H1 (cell line): ENCODE results near the gene RGS3. TPM values are rescaled to one million over a fixed set of nuclear protein-coding genes. Genes with fewer than 3 reads are reported as not detected.

Experiments used
- ATF2 ChIP-seq: IDR thresholded peaks from 2 replicates; pipeline ENCODE4 v1.6.1; 2012; ENCODE audit warnings: low read length, inconsistent platforms
- CHD1 ChIP-seq: IDR thresholded peaks from 2 replicates; pipeline ENCODE4 v1.6.1; 2012; ENCODE audit warnings: low read depth, low read length, improper control_type of control experiment
- POLR2AphosphoS5 ChIP-seq: IDR thresholded peaks from 2 replicates; pipeline ENCODE4 v1.6.1; 2011; ENCODE audit warnings: low read depth, low read length
- polyA plus RNA-seq, 7 experiments: library from polyadenylated mRNA; depleted of rRNA in 3 of 7; stranded (reverse) in 5 of 7; unstranded in 2 of 7; fragments of >200 nt in 5 of 7; fragments of 200-250 nt in 2 of 7; gene quantifications; 1 replicate in 5 of 7; 2 replicates in 1 of 7; 4 replicates in 1 of 7; pipeline versions ENCODE4 v1.2.1 to v1.2.3, GENCODE V29; 2011 to 2013; ENCODE audit warnings: missing spikeins in 2 of 7, mixed read lengths in 2 of 7
- total RNA-seq: library from RNA; stranded (reverse); fragmentation: NEBNext Ultra II Directional; extraction: Animal tissue kit (Norgen Biotek cat#: 25700); gene quantifications from 2 replicates; pipeline ENCODE4 v1.2.1, GENCODE V29; 2021

The RGS3 gene
- total and polyA plus RNA-seq, 2 of the 8 experiments (the other 6 are each of a cell fraction or from before 2014, with no cell fraction given) = 12.6 to 18.2 TPM

- TF ChIP-seq POLR2AphosphoS5 (no peak), CHD1 (no peak), ATF2 (no peak)
- TF ChIP-seq, all 59 proteins: peak for 0
These were observed 100.4 kb downstream of the RGS3 start (continued) for GRCh38 chr9:113563826-113564497.
